K562 (cell line): ENCODE data around the gene FAHD2A.
"Not testable (repeated sequence)": the region's sequence is repeated elsewhere in the genome, so short reads cannot be mapped to it uniquely, and the experiment has no call there.

Experiments used
- BMI1 ChIP-seq: fragments of 150-350 bp; IDR thresholded peaks from 2 replicates; pipeline ENCODE4 v1.6.1; 2014; ENCODE audit warnings: low read length
- CTCF ChIP-seq, 3 experiments: IDR thresholded peaks in 2 of 3; conservative IDR thresholded peaks in 1 of 3; 2 replicates each; pipeline ENCODE4 v1.5.1; 2011 to 2012; ENCODE audit warnings: low read length in 3 of 3, mild to moderate bottlenecking in 3 of 3, control low read depth in 2 of 3, improper control_type of control experiment in 1 of 3, inconsistent platforms in 1 of 3, low read depth in 1 of 3, mixed read lengths in 1 of 3, moderate library complexity in 1 of 3; ENCODE audit not compliant: insufficient read depth in 2 of 3
- EZH2 ChIP-seq: IDR thresholded peaks from 2 replicates; pipeline ENCODE4 v1.6.1; 2012; ENCODE audit warnings: low read depth, mild to moderate bottlenecking, inconsistent platforms, low read length, borderline replicate concordance
- HBP1 ChIP-seq: fragments of 450-650 bp; formaldehyde crosslinking; IDR thresholded peaks from 2 replicates; pipeline ENCODE4 v1.4.0; 2022; ENCODE audit warnings: missing genetic modification characterization
- HDAC2 ChIP-seq: fragments of 450-650 bp; IDR thresholded peaks from 2 replicates; pipeline ENCODE4 v1.6.1; 2016; ENCODE audit warnings: mild to moderate bottlenecking
- MED1 ChIP-seq: sonication (generic); formaldehyde crosslinking; IDR thresholded peaks from 2 replicates; pipeline ENCODE4 v1.8.1; 2023; ENCODE audit warnings: missing genetic modification reagents, borderline replicate concordance
- POLR2AphosphoS5 ChIP-seq: IDR thresholded peaks from 2 replicates; pipeline ENCODE4 v1.6.1; 2011; ENCODE audit warnings: mild to moderate bottlenecking, low read depth, low read length, moderate library complexity; ENCODE audit not compliant: control insufficient read depth, insufficient read depth
- SIRT6 ChIP-seq: IDR thresholded peaks from one replicate; pipeline ENCODE4 v1.6.1; 2012; ENCODE audit warnings: low read depth, mild to moderate bottlenecking, control low read depth, inconsistent platforms, low read length, moderate library complexity
- U2AF1 ChIP-seq: fragments of 200-400 bp; formaldehyde crosslinking; optimal IDR thresholded peaks from 2 replicates; pipeline ENCODE3; 2017; ENCODE audit warnings: mild to moderate bottlenecking, low read depth, low read length, moderate library complexity
- ZNF253 ChIP-seq: fragments of 250-450 bp; sonication (Bioruptor Pico); conservative IDR thresholded peaks from 2 replicates; pipeline ENCODE4 v1.6.1; 2021; ENCODE audit warnings: mild to moderate bottlenecking
- ZNF407 ChIP-seq: fragments of 450-650 bp; IDR thresholded peaks from 2 replicates; pipeline ENCODE4 v1.6.1; 2016; ENCODE audit warnings: low read depth

- TF ChIP-seq CTCF (IDR thresholded peaks at IDR 0.05 in 2 of 3, conservative IDR thresholded peaks at IDR 0.05 in 1 of 3; ENCODE audit: insufficient read depth in 2 of 3, low read depth in 1 of 3, low read length in 3 of 3); HDAC2; MED1 (CRISPR knock-in tag); ZNF407; SIRT6; POLR2AphosphoS5; U2AF1; EZH2; BMI1; HBP1 (CRISPR knock-in tag); ZNF253 (CRISPR knock-in tag): not testable (repeated sequence)
These were observed 12.6 kb downstream of the FAHD2A start for GRCh38 chr2:95415138-95415537.
